HepG2 (cell line): ENCODE measurements around the gene ACP7. TPM values are rescaled to one million over a fixed set of nuclear protein-coding genes. Genes with fewer than 3 reads are reported as not detected.

Source experiments
- ARHGAP35 ChIP-seq: sonication (generic); formaldehyde crosslinking; IDR thresholded peaks from 2 replicates; pipeline ENCODE4 v1.9.0; 2022; ENCODE audit warnings: mild to moderate bottlenecking, inconsistent platforms, moderate library complexity, missing genetic modification reagents, borderline replicate concordance
- NBN ChIP-seq: fragments of 450-650 bp; conservative IDR thresholded peaks from 2 replicates; pipeline ENCODE4 v1.6.1; 2017
- ZBTB49 ChIP-seq: sonication (generic); formaldehyde crosslinking; IDR thresholded peaks from 2 replicates; pipeline ENCODE4 v1.4.0; 2020; ENCODE audit warnings: missing genetic modification reagents, borderline replicate concordance
- ZNF142 ChIP-seq: sonication (generic); formaldehyde crosslinking; IDR thresholded peaks from 2 replicates; pipeline ENCODE4 v1.4.0; 2020; ENCODE audit warnings: missing genetic modification reagents
- ZNF264 ChIP-seq: sonication (generic); formaldehyde crosslinking; IDR thresholded peaks from 2 replicates; pipeline ENCODE4 v1.4.0; 2020; ENCODE audit warnings: missing genetic modification reagents
- ZNF761 ChIP-seq: sonication (generic); formaldehyde crosslinking; conservative IDR thresholded peaks from 2 replicates; pipeline ENCODE4 v1.4.0; 2020; ENCODE audit warnings: mild to moderate bottlenecking, missing genetic modification reagents
- polyA plus RNA-seq, 8 experiments: library from polyadenylated mRNA; depleted of rRNA in 3 of 8; stranded (reverse) in 7 of 8; unstranded in 1 of 8; fragments of >200 nt; fragmentation: Illumina TruSeq in 4 of 8; extraction: Trizol in 4 of 8; gene quantifications; 2 replicates each; pipeline versions ENCODE4 v1.2.1 to v1.2.3, GENCODE V29; 2011 to 2016; ENCODE audit warnings: low read depth in 4 of 8, missing spikeins in 1 of 8, mixed read lengths in 1 of 8; ENCODE audit not compliant: insufficient read depth in 1 of 8
- total RNA-seq, 5 experiments: library from RNA; depleted of rRNA; stranded (reverse); fragments of >200 nt; fragmentation: Illumina TruSeq; extraction: Trizol; gene quantifications; 2 replicates each; pipeline ENCODE4 v1.2.3, GENCODE V29; 2016; ENCODE audit warnings: low read depth in 1 of 5

The ACP7 gene
- total and polyA plus RNA-seq, 2 of the 13 experiments (the other 11 are each of a cell fraction or from before 2014, with no cell fraction given), result not detected

GRCh38 chr19:39119830-39120229 lies 35.7 kb downstream of the ACP7 start (continued):
- no peak for TF ChIP-seq ZNF142 (CRISPR knock-in tag)
- no peak for TF ChIP-seq ZNF761
- no peak for TF ChIP-seq NBN
- TF ChIP-seq ARHGAP35 (CRISPR knock-in tag), result no peak
- no peak for TF ChIP-seq ZNF264 (CRISPR knock-in tag)
- TF ChIP-seq ZBTB49, result no peak
